HepG2 (cell line): Measurements from ENCODE around the gene PIP4K2C. TPM values are rescaled to one million over a fixed set of nuclear protein-coding genes. Genes with fewer than 3 reads are reported as not detected.

ENCODE experiments used
- ARNTL ChIP-seq: sonication (generic); formaldehyde crosslinking; IDR thresholded peaks from 2 replicates; pipeline ENCODE4 v1.4.0; 2020; ENCODE audit warnings: mild to moderate bottlenecking, missing genetic modification reagents
- BRD4 ChIP-seq: sonication (generic); formaldehyde crosslinking; IDR thresholded peaks from 2 replicates; pipeline ENCODE4 v1.4.0; 2020; ENCODE audit warnings: missing genetic modification reagents
- DNMT3B ChIP-seq: conservative IDR thresholded peaks from 2 replicates; pipeline ENCODE4 v1.6.1; 2016; ENCODE audit warnings: missing biosample characterization, control low read depth
- ELF1 ChIP-seq: sonication (generic); formaldehyde crosslinking; IDR thresholded peaks from 2 replicates; pipeline ENCODE4 v1.4.0; 2020; ENCODE audit warnings: missing genetic modification reagents
- FOXK2 ChIP-seq: fragments of 450-650 bp; IDR thresholded peaks from 2 replicates; pipeline ENCODE4 v1.6.1; 2016
- GZF1 ChIP-seq: sonication (generic); formaldehyde crosslinking; IDR thresholded peaks from 2 replicates; pipeline ENCODE4 v1.5.1; 2020; ENCODE audit warnings: mild to moderate bottlenecking, missing genetic modification reagents
- HOXA3 ChIP-seq: sonication (generic); formaldehyde crosslinking; IDR thresholded peaks from 2 replicates; pipeline ENCODE4 v1.5.0; 2020; ENCODE audit warnings: missing genetic modification reagents
- KAT7 ChIP-seq: IDR thresholded peaks from 2 replicates; pipeline ENCODE4 v1.6.1; 2018; ENCODE audit warnings: borderline replicate concordance, missing compliant biosample characterization
- MAZ ChIP-seq, 2 experiments: sonication (generic) in 1 of 2; formaldehyde crosslinking in 1 of 2; IDR thresholded peaks; 2 replicates each; pipeline versions ENCODE4 v1.5.0 to v1.6.1; 2012 to 2020; ENCODE audit warnings: low read depth in 2 of 2, mild to moderate bottlenecking in 2 of 2, borderline replicate concordance in 1 of 2, improper control_type of control experiment in 1 of 2, low read length in 1 of 2, missing genetic modification reagents in 1 of 2, moderate library complexity in 1 of 2
- MTA3 ChIP-seq: sonication (generic); formaldehyde crosslinking; IDR thresholded peaks from 2 replicates; pipeline ENCODE4 v1.4.0; 2020; ENCODE audit warnings: missing genetic modification reagents
- RARA ChIP-seq: IDR thresholded peaks from 2 replicates; pipeline ENCODE4 v1.6.1; 2016; ENCODE audit warnings: missing genetic modification reagents, missing compliant biosample characterization
- SAP130 ChIP-seq: IDR thresholded peaks from 2 replicates; pipeline ENCODE4 v1.6.1; 2016; ENCODE audit warnings: low read depth
- THAP11 ChIP-seq: IDR thresholded peaks from 2 replicates; pipeline ENCODE4 v1.6.1; 2016; ENCODE audit warnings: missing biosample characterization, missing genetic modification reagents
- ZNF232 ChIP-seq: sonication (generic); formaldehyde crosslinking; IDR thresholded peaks from 2 replicates; pipeline ENCODE4 v1.4.0; 2020; ENCODE audit warnings: missing genetic modification reagents, borderline replicate concordance
- ZNF746 ChIP-seq: sonication (generic); formaldehyde crosslinking; IDR thresholded peaks from 2 replicates; pipeline ENCODE4 v1.8.0; 2022; ENCODE audit warnings: mild to moderate bottlenecking, missing genetic modification reagents
- polyA plus RNA-seq, 8 experiments: library from polyadenylated mRNA; depleted of rRNA in 3 of 8; stranded (reverse) in 7 of 8; unstranded in 1 of 8; fragments of >200 nt; fragmentation: Illumina TruSeq in 4 of 8; extraction: Trizol in 4 of 8; gene quantifications; 2 replicates each; pipeline versions ENCODE4 v1.2.1 to v1.2.3, GENCODE V29; 2011 to 2016; ENCODE audit warnings: low read depth in 4 of 8, missing spikeins in 1 of 8, mixed read lengths in 1 of 8; ENCODE audit not compliant: insufficient read depth in 1 of 8
- total RNA-seq, 5 experiments: library from RNA; depleted of rRNA; stranded (reverse); fragments of >200 nt; fragmentation: Illumina TruSeq; extraction: Trizol; gene quantifications; 2 replicates each; pipeline ENCODE4 v1.2.3, GENCODE V29; 2016; ENCODE audit warnings: low read depth in 1 of 5
- TF ChIP-seq, protein P1 (sequence below): IDR thresholded peaks from 2 replicates; pipeline ENCODE4 v1.6.1; 2012; ENCODE audit warnings: inconsistent platforms
- TF ChIP-seq, protein P2 (sequence below): sonication (generic); formaldehyde crosslinking; IDR thresholded peaks from 2 replicates; pipeline ENCODE4 v1.5.0; 2020; ENCODE audit warnings: missing genetic modification reagents
- TF ChIP-seq, protein P3 (sequence below): sonication (generic); formaldehyde crosslinking; IDR thresholded peaks from 2 replicates; pipeline ENCODE4 v1.4.0; 2020; ENCODE audit warnings: missing genetic modification reagents, mild to moderate bottlenecking, borderline replicate concordance
- TF ChIP-seq, protein P4 (sequence below): IDR thresholded peaks from 2 replicates; pipeline ENCODE4 v1.6.1; 2016; ENCODE audit warnings: mild to moderate bottlenecking
- TF ChIP-seq, protein P5 (sequence below): sonication (generic); formaldehyde crosslinking; IDR thresholded peaks from 2 replicates; pipeline ENCODE4 v1.8.1; 2022; ENCODE audit warnings: low read depth, mild to moderate bottlenecking, missing genetic modification reagents
- TF ChIP-seq, protein P6 (sequence below): sonication (generic); formaldehyde crosslinking; IDR thresholded peaks from 2 replicates; pipeline ENCODE4 v1.4.0; 2020; ENCODE audit warnings: missing genetic modification reagents

Gene PIP4K2C
- total and polyA plus RNA-seq, 2 of the 13 experiments (the other 11 are each of a cell fraction or from before 2014, with no cell fraction given) = 23.3 to 26.4 TPM

DNA sequence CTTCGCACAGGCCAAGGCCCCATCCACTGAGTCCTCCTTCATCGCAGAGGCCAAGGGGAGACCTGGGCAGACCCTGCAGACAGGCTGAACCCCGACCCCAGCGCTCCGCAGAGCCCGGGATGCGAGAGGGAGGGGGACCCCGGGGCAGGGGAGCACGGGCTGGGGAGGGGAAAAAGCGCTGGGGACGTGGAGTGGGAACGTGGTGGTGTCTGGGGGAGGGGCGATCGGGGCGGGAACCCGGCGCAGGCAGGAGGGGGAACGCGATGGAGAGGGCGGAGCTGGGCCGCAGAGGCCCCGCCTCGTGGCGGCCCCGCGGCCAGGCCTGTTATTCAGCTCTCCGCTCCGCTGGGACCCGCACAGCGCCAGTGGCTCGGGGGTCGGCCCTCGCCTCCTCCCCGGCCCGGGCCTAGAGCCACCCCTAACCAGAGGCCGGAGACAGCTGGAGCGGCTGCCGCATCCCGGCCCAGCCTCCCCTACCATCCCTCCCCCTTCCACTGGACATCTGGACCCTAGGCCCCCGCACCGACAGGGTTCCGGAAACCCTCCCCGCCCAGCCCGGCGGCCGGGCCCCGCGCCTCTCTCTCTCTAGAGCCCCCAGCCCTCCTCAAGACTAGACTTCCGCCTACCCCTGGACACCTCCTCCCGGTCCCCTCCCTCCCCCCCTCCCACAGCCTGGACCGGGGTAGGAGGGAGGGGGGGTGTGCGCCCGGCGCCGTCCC, 20.3 kb downstream of the PIP4K2C start, which contains the start of gene ARHGEF25 (continued):
- TF ChIP-seq ZNF232 (0 out of 2 replicates have a peak, but pooled peaks have one; percentile 61), ARNTL (CRISPR knock-in tag) (no peak), ELF1 (CRISPR knock-in tag) (no peak), FOXK2 (no peak), HOXA3 (peak; percentile 68), ZNF746 (CRISPR knock-in tag) (peak; percentile 59; the same call in 1 of the 2 replicates), MTA3 (CRISPR knock-in tag) (no peak), SAP130 (peak; percentile 76), THAP11 (CRISPR knock-in tag) (peak; percentile 57; the same call in 1 of the 2 replicates), GZF1 (CRISPR knock-in tag) (no peak), KAT7 (CRISPR knock-in tag) (0 out of 2 replicates have a peak, but pooled peaks have one; percentile 9), RARA (CRISPR knock-in tag) (peak; percentile 9; the same call in 1 of the 2 replicates), MAZ (IDR thresholded peaks at IDR 0.05; ENCODE audit: borderline replicate concordance, low read depth, low read length) (0 out of 2 replicates have a peak, but pooled peaks have one; percentile 24), MAZ (CRISPR knock-in tag; IDR thresholded peaks at IDR 0.05; ENCODE audit: low read depth) (0 out of 2 replicates have a peak, but pooled peaks have one; percentile 25), DNMT3B (no peak), BRD4 (CRISPR knock-in tag) (peak; percentile 64; the same call in 1 of the 2 replicates)
- TF ChIP-seq, protein P1, sequence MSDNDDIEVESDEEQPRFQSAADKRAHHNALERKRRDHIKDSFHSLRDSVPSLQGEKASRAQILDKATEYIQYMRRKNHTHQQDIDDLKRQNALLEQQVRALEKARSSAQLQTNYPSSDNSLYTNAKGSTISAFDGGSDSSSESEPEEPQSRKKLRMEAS = 0 out of 2 replicates have a peak, but pooled peaks have one; percentile 31
- TF ChIP-seq, protein P2, sequence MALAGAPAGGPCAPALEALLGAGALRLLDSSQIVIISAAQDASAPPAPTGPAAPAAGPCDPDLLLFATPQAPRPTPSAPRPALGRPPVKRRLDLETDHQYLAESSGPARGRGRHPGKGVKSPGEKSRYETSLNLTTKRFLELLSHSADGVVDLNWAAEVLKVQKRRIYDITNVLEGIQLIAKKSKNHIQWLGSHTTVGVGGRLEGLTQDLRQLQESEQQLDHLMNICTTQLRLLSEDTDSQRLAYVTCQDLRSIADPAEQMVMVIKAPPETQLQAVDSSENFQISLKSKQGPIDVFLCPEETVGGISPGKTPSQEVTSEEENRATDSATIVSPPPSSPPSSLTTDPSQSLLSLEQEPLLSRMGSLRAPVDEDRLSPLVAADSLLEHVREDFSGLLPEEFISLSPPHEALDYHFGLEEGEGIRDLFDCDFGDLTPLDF (CRISPR knock-in tag) = no peak
- TF ChIP-seq, protein P3, sequence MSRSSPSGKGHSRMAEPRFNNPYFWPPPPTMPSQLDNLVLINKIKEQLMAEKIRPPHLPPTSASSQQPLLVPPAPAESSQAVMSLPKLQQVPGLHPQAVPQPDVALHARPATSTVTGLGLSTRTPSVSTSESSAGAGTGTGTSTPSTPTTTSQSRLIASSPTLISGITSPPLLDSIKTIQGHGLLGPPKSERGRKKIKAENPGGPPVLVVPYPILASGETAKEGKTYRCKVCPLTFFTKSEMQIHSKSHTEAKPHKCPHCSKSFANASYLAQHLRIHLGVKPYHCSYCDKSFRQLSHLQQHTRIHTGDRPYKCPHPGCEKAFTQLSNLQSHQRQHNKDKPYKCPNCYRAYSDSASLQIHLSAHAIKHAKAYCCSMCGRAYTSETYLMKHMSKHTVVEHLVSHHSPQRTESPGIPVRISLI (CRISPR knock-in tag) = no peak
- TF ChIP-seq, protein P4, sequence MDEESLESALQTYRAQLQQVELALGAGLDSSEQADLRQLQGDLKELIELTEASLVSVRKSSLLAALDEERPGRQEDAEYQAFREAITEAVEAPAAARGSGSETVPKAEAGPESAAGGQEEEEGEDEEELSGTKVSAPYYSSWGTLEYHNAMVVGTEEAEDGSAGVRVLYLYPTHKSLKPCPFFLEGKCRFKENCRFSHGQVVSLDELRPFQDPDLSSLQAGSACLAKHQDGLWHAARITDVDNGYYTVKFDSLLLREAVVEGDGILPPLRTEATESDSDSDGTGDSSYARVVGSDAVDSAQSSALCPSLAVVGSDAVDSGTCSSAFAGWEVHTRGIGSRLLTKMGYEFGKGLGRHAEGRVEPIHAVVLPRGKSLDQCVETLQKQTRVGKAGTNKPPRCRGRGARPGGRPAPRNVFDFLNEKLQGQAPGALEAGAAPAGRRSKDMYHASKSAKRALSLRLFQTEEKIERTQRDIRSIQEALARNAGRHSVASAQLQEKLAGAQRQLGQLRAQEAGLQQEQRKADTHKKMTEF (CRISPR knock-in tag) = peak; percentile 82
- TF ChIP-seq, protein P5, sequence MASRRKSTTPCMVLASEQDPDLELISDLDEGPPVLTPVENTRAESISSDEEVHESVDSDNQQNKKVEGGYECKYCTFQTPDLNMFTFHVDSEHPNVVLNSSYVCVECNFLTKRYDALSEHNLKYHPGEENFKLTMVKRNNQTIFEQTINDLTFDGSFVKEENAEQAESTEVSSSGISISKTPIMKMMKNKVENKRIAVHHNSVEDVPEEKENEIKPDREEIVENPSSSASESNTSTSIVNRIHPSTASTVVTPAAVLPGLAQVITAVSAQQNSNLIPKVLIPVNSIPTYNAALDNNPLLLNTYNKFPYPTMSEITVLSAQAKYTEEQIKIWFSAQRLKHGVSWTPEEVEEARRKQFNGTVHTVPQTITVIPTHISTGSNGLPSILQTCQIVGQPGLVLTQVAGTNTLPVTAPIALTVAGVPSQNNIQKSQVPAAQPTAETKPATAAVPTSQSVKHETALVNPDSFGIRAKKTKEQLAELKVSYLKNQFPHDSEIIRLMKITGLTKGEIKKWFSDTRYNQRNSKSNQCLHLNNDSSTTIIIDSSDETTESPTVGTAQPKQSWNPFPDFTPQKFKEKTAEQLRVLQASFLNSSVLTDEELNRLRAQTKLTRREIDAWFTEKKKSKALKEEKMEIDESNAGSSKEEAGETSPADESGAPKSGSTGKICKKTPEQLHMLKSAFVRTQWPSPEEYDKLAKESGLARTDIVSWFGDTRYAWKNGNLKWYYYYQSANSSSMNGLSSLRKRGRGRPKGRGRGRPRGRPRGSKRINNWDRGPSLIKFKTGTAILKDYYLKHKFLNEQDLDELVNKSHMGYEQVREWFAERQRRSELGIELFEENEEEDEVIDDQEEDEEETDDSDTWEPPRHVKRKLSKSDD (CRISPR knock-in tag) = no peak
- TF ChIP-seq, protein P6, sequence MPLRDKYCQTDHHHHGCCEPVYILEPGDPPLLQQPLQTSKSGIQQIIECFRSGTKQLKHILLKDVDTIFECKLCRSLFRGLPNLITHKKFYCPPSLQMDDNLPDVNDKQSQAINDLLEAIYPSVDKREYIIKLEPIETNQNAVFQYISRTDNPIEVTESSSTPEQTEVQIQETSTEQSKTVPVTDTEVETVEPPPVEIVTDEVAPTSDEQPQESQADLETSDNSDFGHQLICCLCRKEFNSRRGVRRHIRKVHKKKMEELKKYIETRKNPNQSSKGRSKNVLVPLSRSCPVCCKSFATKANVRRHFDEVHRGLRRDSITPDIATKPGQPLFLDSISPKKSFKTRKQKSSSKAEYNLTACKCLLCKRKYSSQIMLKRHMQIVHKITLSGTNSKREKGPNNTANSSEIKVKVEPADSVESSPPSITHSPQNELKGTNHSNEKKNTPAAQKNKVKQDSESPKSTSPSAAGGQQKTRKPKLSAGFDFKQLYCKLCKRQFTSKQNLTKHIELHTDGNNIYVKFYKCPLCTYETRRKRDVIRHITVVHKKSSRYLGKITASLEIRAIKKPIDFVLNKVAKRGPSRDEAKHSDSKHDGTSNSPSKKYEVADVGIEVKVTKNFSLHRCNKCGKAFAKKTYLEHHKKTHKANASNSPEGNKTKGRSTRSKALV = 0 out of 2 replicates have a peak, but pooled peaks have one; percentile 29
